ENCODE measurements around the gene JDP2.
"Not testable (repeated sequence)": the region's sequence is repeated elsewhere in the genome, so short reads cannot be mapped to it uniquely, and the experiment has no call there.

The JDP2 gene

GRCh38 chr14:75427482-75428229 is at the start of gene JDP2:
JDP2 (plus strand) TSS chr14:75428022; CDS start chr14:75437921, 9,899 bp downstream.
- DNase-seq, result peak; percentile 79
- in situ Hi-C loops (cut with HindIII; ENCODE audit: low pct_ligation_motif_present, low pct_unique_long_range_greater_than_20kb, low sequenced_read_pairs), result no loop called here

GRCh38 chr14:75379246-75379929 is 48.4 kb upstream of the JDP2 start:
- in situ Hi-C loops (cut with HindIII; ENCODE audit: low pct_ligation_motif_present, low pct_unique_long_range_greater_than_20kb, low sequenced_read_pairs), result no loop called here
- no peak for DNase-seq

GRCh38 chr14:75379930-75380270 is 47.9 kb upstream of the JDP2 start:
- no peak for DNase-seq
- in situ Hi-C loops (cut with HindIII; ENCODE audit: low pct_ligation_motif_present, low pct_unique_long_range_greater_than_20kb, low sequenced_read_pairs), result no loop called here

- DNase-seq, result no peak
- in situ Hi-C loops (cut with HindIII; ENCODE audit: low pct_ligation_motif_present, low pct_unique_long_range_greater_than_20kb, low sequenced_read_pairs), result no loop called here
Observed at GRCh38 chr14:75380656-75381055, 47.2 kb upstream of the JDP2 start.

- no peak for DNase-seq
- in situ Hi-C loops (cut with HindIII; ENCODE audit: low pct_ligation_motif_present, low pct_unique_long_range_greater_than_20kb, low sequenced_read_pairs), result no loop called here
Observed at GRCh38 chr14:75381642-75382041, 46.2 kb upstream of the JDP2 start.

- in situ Hi-C loops (cut with HindIII; ENCODE audit: low pct_ligation_motif_present, low pct_unique_long_range_greater_than_20kb, low sequenced_read_pairs); DNase-seq: not testable (repeated sequence)
Observed at GRCh38 chr14:75383219-75383618, 44.6 kb upstream of the JDP2 start.

- in situ Hi-C loops (cut with HindIII; ENCODE audit: low pct_ligation_motif_present, low pct_unique_long_range_greater_than_20kb, low sequenced_read_pairs), result no loop called here
- DNase-seq, result no peak
Observed at GRCh38 chr14:75383721-75384120, 44.1 kb upstream of the JDP2 start.

- no peak for DNase-seq
- in situ Hi-C loops (cut with HindIII; ENCODE audit: low pct_ligation_motif_present, low pct_unique_long_range_greater_than_20kb, low sequenced_read_pairs), result no loop called here
Observed at GRCh38 chr14:75389679-75390078, 38.1 kb upstream of the JDP2 start.

- no peak for DNase-seq
- in situ Hi-C loops (cut with HindIII; ENCODE audit: low pct_ligation_motif_present, low pct_unique_long_range_greater_than_20kb, low sequenced_read_pairs), result no loop called here
Observed at GRCh38 chr14:75390183-75390582, 37.6 kb upstream of the JDP2 start.

- in situ Hi-C loops (cut with HindIII; ENCODE audit: low pct_ligation_motif_present, low pct_unique_long_range_greater_than_20kb, low sequenced_read_pairs), result no loop called here
Observed at GRCh38 chr14:75391953-75392352, 35.9 kb upstream of the JDP2 start.

GRCh38 chr14:75392686-75393641 is 34.9 kb upstream of the JDP2 start:
- in situ Hi-C loops (cut with HindIII; ENCODE audit: low pct_ligation_motif_present, low pct_unique_long_range_greater_than_20kb, low sequenced_read_pairs), result no loop called here
- DNase-seq, result no peak

More at GRCh38 chr14:75391953-75392352, 35.9 kb upstream of the JDP2 start:
- DNase-seq, result no peak

GRCh38 chr14:75393794-75394193 is 34.0 kb upstream of the JDP2 start:
- no peak for DNase-seq
- in situ Hi-C loops (cut with HindIII; ENCODE audit: low pct_ligation_motif_present, low pct_unique_long_range_greater_than_20kb, low sequenced_read_pairs), result no loop called here

GRCh38 chr14:75395862-75396261 is 32.0 kb upstream of the JDP2 start:
- in situ Hi-C loops (cut with HindIII; ENCODE audit: low pct_ligation_motif_present, low pct_unique_long_range_greater_than_20kb, low sequenced_read_pairs), result no loop called here
- no peak for DNase-seq

GRCh38 chr14:75399321-75399720 is 28.5 kb upstream of the JDP2 start:
- in situ Hi-C loops (cut with HindIII; ENCODE audit: low pct_ligation_motif_present, low pct_unique_long_range_greater_than_20kb, low sequenced_read_pairs), result no loop called here
- DNase-seq, result no peak

- peak; percentile 47 for DNase-seq
- in situ Hi-C loops (cut with HindIII; ENCODE audit: low pct_ligation_motif_present, low pct_unique_long_range_greater_than_20kb, low sequenced_read_pairs), result no loop called here
Observed at GRCh38 chr14:75399843-75400775, 27.7 kb upstream of the JDP2 start.

GRCh38 chr14:75401361-75401760 is 26.5 kb upstream of the JDP2 start:
- no peak for DNase-seq
- in situ Hi-C loops (cut with HindIII; ENCODE audit: low pct_ligation_motif_present, low pct_unique_long_range_greater_than_20kb, low sequenced_read_pairs), result no loop called here

GRCh38 chr14:75402867-75403413 is 24.9 kb upstream of the JDP2 start:
- DNase-seq, result no peak
- in situ Hi-C loops (cut with HindIII; ENCODE audit: low pct_ligation_motif_present, low pct_unique_long_range_greater_than_20kb, low sequenced_read_pairs), result no loop called here

GRCh38 chr14:75404847-75405246 is 23.0 kb upstream of the JDP2 start:
- no peak for DNase-seq
- in situ Hi-C loops (cut with HindIII; ENCODE audit: low pct_ligation_motif_present, low pct_unique_long_range_greater_than_20kb, low sequenced_read_pairs), result no loop called here

Data from ACHN (cell line).